ENCODE measurements around the gene PLA2G2F. TPM values are rescaled to one million over a fixed set of nuclear protein-coding genes. Genes with fewer than 3 reads are reported as not detected.

Gene PLA2G2F
- total RNA-seq, 1 donor from 2014 or later = not detected

DNA sequence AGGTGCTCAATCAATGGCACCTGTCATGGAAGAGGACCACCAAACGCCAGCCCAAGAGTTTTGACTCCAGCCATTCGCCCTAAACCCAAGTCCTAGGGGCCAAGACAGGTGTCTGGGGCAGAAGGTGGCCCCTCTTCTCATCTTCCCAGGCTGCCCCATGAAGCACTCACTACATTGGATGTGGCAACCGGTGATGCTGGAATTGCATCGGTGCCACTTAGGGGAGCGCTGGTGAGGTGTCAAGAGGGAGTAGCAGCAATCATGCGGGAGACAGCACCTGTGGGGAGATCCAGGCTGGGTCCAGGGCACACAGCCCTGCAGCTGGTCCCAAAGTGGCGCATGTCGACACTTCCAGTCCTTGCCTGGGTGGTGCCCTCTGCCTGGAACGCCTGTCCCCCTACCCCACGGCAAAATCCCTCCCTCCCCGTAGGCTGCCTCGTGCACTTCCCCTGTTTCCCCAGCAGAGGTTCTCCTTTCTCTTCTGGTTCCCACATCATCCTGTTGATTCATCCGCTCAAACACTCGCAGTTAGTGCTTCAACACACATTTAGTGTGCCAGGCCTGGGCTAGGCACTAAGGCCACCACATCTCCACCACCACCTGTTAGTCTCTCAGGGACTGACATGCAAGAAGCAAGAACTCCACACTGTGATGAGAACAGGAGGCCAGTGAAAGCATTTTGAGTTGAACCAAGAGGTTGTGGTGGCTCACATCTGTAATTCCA lies 38.3 kb upstream of the PLA2G2F start:
- TF ChIP-seq POLR2A (IDR thresholded peaks at IDR 0.05) (no peak), POLR2AphosphoS5 (IDR thresholded peaks at IDR 0.05; ENCODE audit: insufficient read depth in 1 of 2, low read depth in 1 of 2) (no peak)
- TF ChIP-seq, protein P1, sequence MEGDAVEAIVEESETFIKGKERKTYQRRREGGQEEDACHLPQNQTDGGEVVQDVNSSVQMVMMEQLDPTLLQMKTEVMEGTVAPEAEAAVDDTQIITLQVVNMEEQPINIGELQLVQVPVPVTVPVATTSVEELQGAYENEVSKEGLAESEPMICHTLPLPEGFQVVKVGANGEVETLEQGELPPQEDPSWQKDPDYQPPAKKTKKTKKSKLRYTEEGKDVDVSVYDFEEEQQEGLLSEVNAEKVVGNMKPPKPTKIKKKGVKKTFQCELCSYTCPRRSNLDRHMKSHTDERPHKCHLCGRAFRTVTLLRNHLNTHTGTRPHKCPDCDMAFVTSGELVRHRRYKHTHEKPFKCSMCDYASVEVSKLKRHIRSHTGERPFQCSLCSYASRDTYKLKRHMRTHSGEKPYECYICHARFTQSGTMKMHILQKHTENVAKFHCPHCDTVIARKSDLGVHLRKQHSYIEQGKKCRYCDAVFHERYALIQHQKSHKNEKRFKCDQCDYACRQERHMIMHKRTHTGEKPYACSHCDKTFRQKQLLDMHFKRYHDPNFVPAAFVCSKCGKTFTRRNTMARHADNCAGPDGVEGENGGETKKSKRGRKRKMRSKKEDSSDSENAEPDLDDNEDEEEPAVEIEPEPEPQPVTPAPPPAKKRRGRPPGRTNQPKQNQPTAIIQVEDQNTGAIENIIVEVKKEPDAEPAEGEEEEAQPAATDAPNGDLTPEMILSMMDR (IDR thresholded peaks at IDR 0.05) = peak in 2 of 3 experiments; percentile 28 to 47
- Histone ChIP-seq H3K27me3 (no peaks in the 10 kb centered on the region), H3K27ac (peak overlapping the region; percentile 15), H3K4me3 (no peak overlapping the region), H3K4me1 (peaks cover 17% of the 10 kb centered on the region), H3K36me3 (no peaks in the 10 kb centered on the region), H3K9me3 (no peaks in the 10 kb centered on the region)
- no peak for DNase-seq (ENCODE audit: extremely low spot score in 2 of 2)
- intact Hi-C loops (cut with DNase I) = no loop called here

DNA sequence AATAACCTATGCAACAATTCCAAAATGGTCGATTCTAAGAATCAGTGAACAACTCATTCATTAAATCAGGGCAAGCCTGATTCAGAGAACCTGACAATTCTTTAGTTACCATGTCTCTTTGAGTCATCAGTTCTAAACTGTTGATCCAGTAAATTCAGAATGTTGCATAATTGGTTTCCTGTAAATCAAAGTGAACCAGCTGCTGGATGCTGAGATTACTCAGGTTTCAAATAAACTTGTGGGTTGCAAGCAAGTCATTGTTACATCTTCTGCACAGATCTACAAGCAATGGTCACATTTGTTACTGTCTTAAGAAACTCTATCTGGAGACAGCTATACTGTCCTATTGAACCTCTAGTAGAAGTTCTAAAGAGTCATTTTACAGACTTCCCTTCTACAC lies 36.2 kb upstream of the PLA2G2F start:
- H3K9me3 ChIP-seq = no peaks in the 10 kb centered on the region
- TF ChIP-seq POLR2A (IDR thresholded peaks at IDR 0.05) (no peak), POLR2AphosphoS5 (IDR thresholded peaks at IDR 0.05; ENCODE audit: insufficient read depth in 1 of 2, low read depth in 1 of 2) (peak in 1 of 2 donors; percentile 81)
- TF ChIP-seq, protein P1 (IDR thresholded peaks at IDR 0.05) = no peak
- peaks cover 16% of the 10 kb centered on the region for H3K4me1 ChIP-seq
- intact Hi-C loops (cut with DNase I) = no loop called here
- no peak for DNase-seq (ENCODE audit: extremely low spot score in 2 of 2)
- no peak overlapping the region for H3K27ac ChIP-seq
- H3K4me3 ChIP-seq = no peak overlapping the region
- no peaks in the 10 kb centered on the region for H3K27me3 ChIP-seq
- no peaks in the 10 kb centered on the region for H3K36me3 ChIP-seq

DNA sequence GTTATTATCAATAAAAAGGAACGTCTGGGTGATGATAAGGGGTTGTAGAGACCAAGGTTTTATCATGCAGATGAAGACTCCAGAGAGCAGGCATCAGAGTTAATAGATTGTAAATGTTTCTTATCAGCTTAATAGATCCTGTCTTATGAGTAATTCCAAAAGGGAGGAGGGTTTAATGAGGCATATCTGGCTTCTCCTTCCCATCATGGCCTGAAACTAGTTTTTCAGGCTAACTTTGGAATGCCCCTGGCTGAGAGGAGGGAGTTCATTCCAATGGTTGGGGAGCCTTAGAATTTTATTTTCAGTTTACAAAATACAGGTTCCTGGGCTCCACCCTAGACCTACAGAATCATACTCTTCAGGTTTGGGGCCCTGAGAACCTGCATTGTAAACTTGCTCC lies 33.3 kb upstream of the PLA2G2F start:
- TF ChIP-seq POLR2AphosphoS5 (IDR thresholded peaks at IDR 0.05; ENCODE audit: insufficient read depth in 1 of 2, low read depth in 1 of 2) = no peak
- no peak for TF ChIP-seq POLR2A (IDR thresholded peaks at IDR 0.05)
- TF ChIP-seq, protein P1 (IDR thresholded peaks at IDR 0.05) = no peak

DNA sequence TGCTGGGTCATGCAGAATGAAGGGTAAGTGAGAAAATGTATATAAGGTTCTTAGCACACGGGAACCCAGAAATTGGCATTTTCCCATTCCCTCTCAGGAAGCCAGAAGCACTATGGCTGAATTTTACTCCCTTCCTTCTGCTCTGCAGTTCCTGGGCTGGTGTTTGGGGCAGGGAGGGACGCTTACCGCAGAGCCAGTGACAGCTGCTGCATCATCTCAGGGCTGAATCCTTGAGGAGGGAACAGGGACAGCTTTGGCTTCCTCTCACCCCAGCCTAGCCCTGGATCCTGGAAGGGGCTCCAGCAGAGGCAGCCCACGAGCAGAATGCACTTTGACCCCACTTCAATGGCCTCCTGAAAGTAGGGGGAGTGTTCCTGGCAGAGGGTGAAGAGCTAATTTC lies 31.8 kb upstream of the PLA2G2F start:
- intact Hi-C loops (cut with DNase I) = no loop called here
- no peak for TF ChIP-seq POLR2A (IDR thresholded peaks at IDR 0.05)
- H3K27me3 ChIP-seq = no peaks in the 10 kb centered on the region
- H3K27ac ChIP-seq = no peak overlapping the region
- H3K36me3 ChIP-seq = no peaks in the 10 kb centered on the region
- H3K4me1 ChIP-seq = peaks cover 31% of the 10 kb centered on the region
- H3K9me3 ChIP-seq = no peaks in the 10 kb centered on the region
- no peak for DNase-seq (ENCODE audit: extremely low spot score in 2 of 2)
- no peak overlapping the region for H3K4me3 ChIP-seq

More for the DNA sequence above, 33.3 kb upstream of the PLA2G2F start:
- DNase-seq (ENCODE audit: extremely low spot score in 2 of 2) = no peak
- intact Hi-C loops (cut with DNase I) = no loop called here
- Histone ChIP-seq H3K27ac (no peak overlapping the region), H3K27me3 (no peaks in the 10 kb centered on the region), H3K4me1 (peaks cover 25% of the 10 kb centered on the region), H3K4me3 (no peak overlapping the region), H3K9me3 (no peaks in the 10 kb centered on the region), H3K36me3 (no peaks in the 10 kb centered on the region)

DNA sequence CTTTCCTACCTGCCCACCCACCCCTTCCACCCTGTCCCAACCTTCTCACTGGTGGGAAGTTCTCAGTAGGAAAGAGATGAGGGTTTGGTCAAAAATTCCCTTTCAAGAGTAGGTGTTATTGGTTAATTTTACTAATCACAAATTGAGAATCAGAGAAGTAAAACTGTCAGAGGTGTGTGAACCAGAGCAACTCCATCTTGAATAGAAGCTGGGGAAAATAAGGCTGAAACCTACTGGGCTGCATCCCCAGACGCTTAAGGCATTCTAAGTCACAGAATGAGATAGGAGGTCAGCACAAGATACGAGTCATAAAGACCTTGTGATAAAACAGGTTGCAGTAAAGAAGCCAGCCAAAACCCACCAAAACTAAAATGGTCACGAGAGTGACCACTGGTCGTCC lies 31.3 kb upstream of the PLA2G2F start:
- intact Hi-C loops (cut with DNase I) = no loop called here

More for the DNA sequence above, 31.3 kb upstream of the PLA2G2F start:
- TF ChIP-seq, protein P1 (IDR thresholded peaks at IDR 0.05) = no peak
- TF ChIP-seq POLR2AphosphoS5 (IDR thresholded peaks at IDR 0.05; ENCODE audit: insufficient read depth in 1 of 2, low read depth in 1 of 2) = no peak
- TF ChIP-seq POLR2A (IDR thresholded peaks at IDR 0.05) = no peak
- Histone ChIP-seq H3K9me3 (no peaks in the 10 kb centered on the region), H3K4me3 (no peak overlapping the region), H3K27me3 (no peaks in the 10 kb centered on the region), H3K36me3 (no peaks in the 10 kb centered on the region), H3K27ac (no peak overlapping the region), H3K4me1 (peaks cover 30% of the 10 kb centered on the region)
- no peak for DNase-seq (ENCODE audit: extremely low spot score in 2 of 2)

Measured in vagina (tissue), 2 donors.